HEK293 (cell line): ENCODE data around the gene FAM89B.

Experiments
- CTCF ChIA-PET: fragments of 350-600 bp; formaldehyde crosslinking; extraction: SDS; loops from one replicate; lab custom pipeline; 2021; ENCODE audit warnings: antibody characterized with exemption; lab: Yijun Ruan, JAX
- POLR2A ChIA-PET: fragments of 300-600 bp; formaldehyde crosslinking; extraction: SDS; loops from one replicate; lab custom pipeline; 2020; ENCODE audit warnings: antibody characterized with exemption, inconsistent platforms; lab: Yijun Ruan, JAX
- H3K27ac ChIP-seq: fragments of 200-500 bp; sonication (Bioruptor generic); 2 replicates; pipeline ENCODE4 v1.5.1; 2014; ENCODE audit warnings: low read depth, low read length, control low read depth, inconsistent platforms; ENCODE audit errors: extremely low read depth
- H3K36me3 ChIP-seq, 2 experiments: fragments of 200-500 bp in 1 of 2; sonication (Bioruptor generic) in 1 of 2; 1 replicate in 1 of 2; 2 replicates in 1 of 2; pipeline ENCODE4 v1.5.1; 2014 to 2017; ENCODE audit warnings: inconsistent platforms in 2 of 2, low read length in 2 of 2; ENCODE audit not compliant: control insufficient read depth in 2 of 2, insufficient read depth in 1 of 2
- H3K4me1 ChIP-seq: fragments of 200-500 bp; sonication (Bioruptor generic); 2 replicates; pipeline ENCODE4 v1.5.1; 2014; ENCODE audit warnings: mild to moderate bottlenecking, low read length, inconsistent platforms; ENCODE audit not compliant: control insufficient read depth, insufficient read depth
- H3K4me3 ChIP-seq: 2 replicates; pipeline ENCODE4 v1.5.1; 2011; ENCODE audit warnings: low read depth, mild to moderate bottlenecking, control low read depth, low read length, moderate library complexity
- H3K9me3 ChIP-seq: fragments of 200-500 bp; sonication (Bioruptor generic); 2 replicates; pipeline ENCODE4 v1.5.1; 2014; ENCODE audit warnings: low read depth, low read length, inconsistent platforms; ENCODE audit not compliant: control insufficient read depth, insufficient read depth
- EGR2 ChIP-seq: fragments of 450-650 bp; formaldehyde crosslinking; IDR thresholded peaks from 2 replicates; pipeline ENCODE4 v1.5.1; 2016; ENCODE audit warnings: low read depth, missing biosample characterization, missing genetic modification characterization
- TRIM28 ChIP-seq: IDR thresholded peaks from 2 replicates; pipeline ENCODE4 v1.6.1; 2011; ENCODE audit warnings: low read length, control low read depth, borderline replicate concordance
- WT1 ChIP-seq: fragments of 450-650 bp; formaldehyde crosslinking; IDR thresholded peaks from 2 replicates; pipeline ENCODE4 v1.5.1; 2016; ENCODE audit warnings: missing biosample characterization, missing genetic modification characterization
- ZNF132 ChIP-seq: fragments of 450-650 bp; formaldehyde crosslinking; IDR thresholded peaks from 2 replicates; pipeline ENCODE4 v1.5.1; 2017; ENCODE audit warnings: missing biosample characterization, missing genetic modification characterization, borderline replicate concordance
- ZNF239 ChIP-seq: fragments of 450-650 bp; formaldehyde crosslinking; IDR thresholded peaks from 2 replicates; pipeline ENCODE4 v1.5.1; 2016; ENCODE audit warnings: missing biosample characterization, missing genetic modification characterization
- ZNF24 ChIP-seq: fragments of 450-650 bp; formaldehyde crosslinking; IDR thresholded peaks from 2 replicates; pipeline ENCODE4 v1.5.1; 2016; ENCODE audit warnings: missing biosample characterization, missing genetic modification characterization
- ZNF324 ChIP-seq: fragments of 450-650 bp; formaldehyde crosslinking; IDR thresholded peaks from 2 replicates; pipeline ENCODE4 v1.5.1; 2016; ENCODE audit warnings: missing biosample characterization, missing genetic modification characterization
- ZNF354C ChIP-seq: fragments of 450-650 bp; formaldehyde crosslinking; IDR thresholded peaks from 2 replicates; pipeline ENCODE4 v1.5.1; 2016; ENCODE audit warnings: missing biosample characterization, missing genetic modification characterization, low read depth, borderline replicate concordance
- ZNF404 ChIP-seq: fragments of 450-650 bp; formaldehyde crosslinking; IDR thresholded peaks from 2 replicates; pipeline ENCODE4 v1.5.1; 2017; ENCODE audit warnings: missing biosample characterization, missing genetic modification characterization
- ZNF423 ChIP-seq: fragments of 450-650 bp; formaldehyde crosslinking; IDR thresholded peaks from 2 replicates; pipeline ENCODE4 v1.5.1; 2016; ENCODE audit warnings: missing biosample characterization, missing genetic modification characterization
- ZNF433 ChIP-seq: fragments of 450-650 bp; formaldehyde crosslinking; IDR thresholded peaks from 2 replicates; pipeline ENCODE4 v1.5.1; 2016; ENCODE audit warnings: missing biosample characterization, missing genetic modification characterization, low read depth
- ZNF600 ChIP-seq: fragments of 450-650 bp; formaldehyde crosslinking; IDR thresholded peaks from 2 replicates; pipeline ENCODE4 v1.5.1; 2016; ENCODE audit warnings: missing biosample characterization, missing genetic modification characterization
- ZNF704 ChIP-seq: fragments of 450-650 bp; formaldehyde crosslinking; IDR thresholded peaks from 2 replicates; pipeline ENCODE4 v1.5.1; 2016; ENCODE audit warnings: missing biosample characterization, missing genetic modification characterization
- TF ChIP-seq, protein P1 (sequence below): fragments of 450-650 bp; formaldehyde crosslinking; IDR thresholded peaks from 2 replicates; pipeline ENCODE4 v1.5.1; 2016; ENCODE audit warnings: missing biosample characterization, missing genetic modification characterization
- TF ChIP-seq, protein P2 (sequence below): fragments of 450-650 bp; formaldehyde crosslinking; conservative IDR thresholded peaks from 2 replicates; pipeline ENCODE4 v1.5.1; 2016; ENCODE audit warnings: low read depth, missing biosample characterization, missing genetic modification characterization

Gene FAM89B

GRCh38 chr11:65565624-65566453 lies 6.5 kb upstream of the FAM89B start (continued):
- TF ChIP-seq EGR2 (tag by site-specific recombination) (no peak), ZNF132 (tag by site-specific recombination) (no peak)

DNA sequence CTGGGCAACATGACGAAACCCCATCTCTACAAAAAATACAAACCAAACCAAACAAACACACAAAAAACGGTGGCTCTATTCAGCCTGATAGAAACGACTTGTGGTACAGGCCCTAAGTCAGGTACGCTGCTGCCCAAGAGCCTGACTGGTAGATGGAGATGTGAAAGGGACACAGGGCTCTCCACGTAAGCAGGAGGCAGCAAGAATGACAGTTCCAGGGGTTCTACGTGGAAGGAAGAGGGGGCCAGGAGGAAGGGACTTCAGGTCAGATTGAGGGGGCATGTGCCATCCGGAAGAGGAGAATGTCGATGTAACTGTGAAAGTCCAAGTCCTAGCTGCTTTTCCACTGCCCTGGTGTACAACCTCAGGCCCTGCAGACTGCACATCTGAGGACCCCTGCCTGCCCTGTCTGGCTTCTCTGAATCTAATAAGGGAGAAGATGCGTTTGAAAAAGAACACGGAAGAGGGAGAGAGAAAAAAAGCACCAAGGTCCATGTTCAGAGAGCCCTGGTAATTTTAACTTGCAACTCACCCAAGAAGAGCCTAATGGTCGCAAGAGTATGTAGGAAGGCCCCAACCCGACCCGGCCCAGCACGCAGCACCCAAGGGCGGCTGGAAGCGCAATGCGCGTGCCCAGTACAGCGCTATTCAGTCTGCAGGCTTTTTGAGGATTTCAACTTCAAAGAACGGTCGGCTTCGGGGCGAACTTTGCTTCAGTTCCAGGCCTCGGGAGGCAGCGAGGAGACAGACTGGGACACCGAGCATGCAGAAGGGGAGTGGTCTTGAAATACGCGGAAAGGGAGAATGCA lies 3.0 kb upstream of the FAM89B start:
- Histone ChIP-seq H3K4me1 (peaks cover 16% of the 10 kb centered on the region; the same call in 1 of the 2 replicates), H3K4me3 (peak overlapping the region; percentile 74), H3K27ac (peak overlapping the region; percentile 93)
- POLR2A ChIA-PET, result interaction anchor here (1.1 to 4.2 kb wide), 12 partner anchors 9 to 290 kb away, joined by 3 to 41 read pairs (median 8); partner anchors contain the start of genes CFL1, LTBP3, MALAT1 and MAP3K11
- TF ChIP-seq ZNF404 (tag by site-specific recombination) (no peak), ZNF600 (tag by site-specific recombination) (0 out of 2 replicates have a peak, but pooled peaks have one; percentile 8)
- TF ChIP-seq, protein P1, sequence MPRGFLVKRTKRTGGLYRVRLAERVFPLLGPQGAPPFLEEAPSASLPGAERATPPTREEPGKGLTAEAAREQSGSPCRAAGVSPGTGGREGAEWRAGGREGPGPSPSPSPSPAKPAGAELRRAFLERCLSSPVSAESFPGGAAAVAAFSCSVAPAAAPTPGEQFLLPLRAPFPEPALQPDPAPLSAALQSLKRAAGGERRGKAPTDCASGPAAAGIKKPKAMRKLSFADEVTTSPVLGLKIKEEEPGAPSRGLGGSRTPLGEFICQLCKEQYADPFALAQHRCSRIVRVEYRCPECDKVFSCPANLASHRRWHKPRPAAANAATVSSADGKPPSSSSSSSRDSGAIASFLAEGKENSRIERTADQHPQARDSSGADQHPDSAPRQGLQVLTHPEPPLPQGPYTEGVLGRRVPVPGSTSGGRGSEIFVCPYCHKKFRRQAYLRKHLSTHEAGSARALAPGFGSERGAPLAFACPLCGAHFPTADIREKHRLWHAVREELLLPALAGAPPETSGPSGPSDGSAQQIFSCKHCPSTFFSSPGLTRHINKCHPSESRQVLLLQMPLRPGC (tag by site-specific recombination), result 0 out of 2 replicates have a peak, but pooled peaks have one; percentile 5
- TF ChIP-seq, all 188 proteins: peak for 2
- Histone ChIP-seq H3K9me3 (no peaks in the 10 kb centered on the region), H3K36me3 (peaks cover 0 to 17% of the 10 kb centered on the region in 2 experiments; a peak in 1 of 3 replicates)
- CTCF ChIA-PET, result interaction anchor here (0.6 to 5.6 kb wide), 6 partner anchors 13 to 343 kb away, joined by 3 to 133 read pairs (median 4); no protein-coding TSS in a partner anchor

DNA sequence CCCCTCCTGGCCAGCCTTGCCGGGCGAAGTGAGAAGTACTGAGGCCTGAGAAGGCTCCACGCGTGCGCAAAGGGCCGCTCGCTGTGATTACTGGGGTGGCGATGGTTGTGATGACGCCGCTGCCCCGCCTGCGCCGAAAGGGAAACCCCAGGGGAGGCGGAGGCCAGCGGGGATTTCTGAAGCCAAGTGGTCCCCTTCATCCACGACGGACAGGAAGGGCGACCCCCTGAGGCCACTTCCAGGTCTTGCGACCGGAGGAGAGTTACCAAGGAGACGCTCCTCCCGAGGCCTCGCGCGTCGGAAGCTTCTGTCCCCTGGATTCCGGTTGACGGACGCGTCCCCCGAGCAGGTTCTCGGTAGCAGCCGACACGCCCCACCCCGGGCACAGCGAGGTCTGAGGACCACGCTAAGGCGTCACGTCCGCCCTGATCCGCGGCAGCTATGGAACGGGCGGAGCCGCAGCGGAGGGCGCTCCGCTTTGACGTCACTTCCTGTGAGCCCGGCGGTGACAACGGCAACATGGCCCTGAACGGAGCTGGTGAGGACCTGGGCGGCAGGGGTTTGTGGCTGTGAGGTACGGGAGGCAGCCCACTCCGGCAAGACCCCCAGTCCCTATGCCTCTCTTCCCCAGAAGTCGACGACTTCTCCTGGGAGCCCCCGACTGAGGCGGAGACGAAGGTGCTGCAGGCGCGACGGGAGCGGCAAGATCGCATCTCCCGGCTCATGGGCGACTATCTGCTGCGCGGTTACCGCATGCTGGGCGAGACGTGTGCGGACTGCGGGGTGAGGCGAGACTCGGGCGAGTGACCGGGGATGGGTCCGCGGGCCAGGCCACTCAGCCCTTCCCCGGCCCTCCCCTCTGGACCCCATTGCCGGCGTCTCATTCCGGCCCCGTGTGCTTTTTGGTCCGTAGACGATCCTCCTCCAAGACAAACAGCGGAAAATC lies 2.1 kb upstream of the FAM89B start, which contains the start of gene ZNRD2:
TSS of gene ZNRD2 (plus strand) at position 505 of the 946 bp plus-strand sequence. CDS start at position 520, 15 bp downstream.
- CTCF ChIA-PET, result interaction anchor here (0.6 to 5.6 kb wide), 7 partner anchors 10 to 29 kb away, joined by 3 to 133 read pairs (median 11); partner anchors contain the start of gene LTBP3
- Histone ChIP-seq H3K9me3 (no peaks in the 10 kb centered on the region), H3K36me3 (peaks cover 0 to 22% of the 10 kb centered on the region in 2 experiments; a peak in 1 of 3 replicates), H3K4me1 (peaks cover 16% of the 10 kb centered on the region; the same call in 1 of the 2 replicates), H3K4me3 (peak within 1 kb of the TSS; percentile 74), H3K27ac (peak within 1 kb of the TSS; percentile 93)
- POLR2A ChIA-PET, result interaction anchor here (0.6 to 4.2 kb wide), 16 partner anchors 10 to 289 kb away, joined by 3 to 41 read pairs (median 6); partner anchors contain the start of genes CFL1, KCNK7, LTBP3 and MALAT1
- TF ChIP-seq ZNF239 (tag by site-specific recombination) (no peak), ZNF24 (tag by site-specific recombination) (peak; percentile 41; the same call in 1 of the 2 replicates), TRIM28 (peak; percentile 82), ZNF423 (tag by site-specific recombination) (peak; percentile 98), WT1 (tag by site-specific recombination) (peak; percentile 54; the same call in 1 of the 2 replicates), ZNF704 (tag by site-specific recombination) (no peak), ZNF324 (tag by site-specific recombination) (0 out of 2 replicates have a peak, but pooled peaks have one; percentile 32), ZNF433 (no peak), ZNF354C (tag by site-specific recombination) (no peak)
- TF ChIP-seq, protein P1 (tag by site-specific recombination), result 0 out of 2 replicates have a peak, but pooled peaks have one; percentile 6
- TF ChIP-seq, protein P2, sequence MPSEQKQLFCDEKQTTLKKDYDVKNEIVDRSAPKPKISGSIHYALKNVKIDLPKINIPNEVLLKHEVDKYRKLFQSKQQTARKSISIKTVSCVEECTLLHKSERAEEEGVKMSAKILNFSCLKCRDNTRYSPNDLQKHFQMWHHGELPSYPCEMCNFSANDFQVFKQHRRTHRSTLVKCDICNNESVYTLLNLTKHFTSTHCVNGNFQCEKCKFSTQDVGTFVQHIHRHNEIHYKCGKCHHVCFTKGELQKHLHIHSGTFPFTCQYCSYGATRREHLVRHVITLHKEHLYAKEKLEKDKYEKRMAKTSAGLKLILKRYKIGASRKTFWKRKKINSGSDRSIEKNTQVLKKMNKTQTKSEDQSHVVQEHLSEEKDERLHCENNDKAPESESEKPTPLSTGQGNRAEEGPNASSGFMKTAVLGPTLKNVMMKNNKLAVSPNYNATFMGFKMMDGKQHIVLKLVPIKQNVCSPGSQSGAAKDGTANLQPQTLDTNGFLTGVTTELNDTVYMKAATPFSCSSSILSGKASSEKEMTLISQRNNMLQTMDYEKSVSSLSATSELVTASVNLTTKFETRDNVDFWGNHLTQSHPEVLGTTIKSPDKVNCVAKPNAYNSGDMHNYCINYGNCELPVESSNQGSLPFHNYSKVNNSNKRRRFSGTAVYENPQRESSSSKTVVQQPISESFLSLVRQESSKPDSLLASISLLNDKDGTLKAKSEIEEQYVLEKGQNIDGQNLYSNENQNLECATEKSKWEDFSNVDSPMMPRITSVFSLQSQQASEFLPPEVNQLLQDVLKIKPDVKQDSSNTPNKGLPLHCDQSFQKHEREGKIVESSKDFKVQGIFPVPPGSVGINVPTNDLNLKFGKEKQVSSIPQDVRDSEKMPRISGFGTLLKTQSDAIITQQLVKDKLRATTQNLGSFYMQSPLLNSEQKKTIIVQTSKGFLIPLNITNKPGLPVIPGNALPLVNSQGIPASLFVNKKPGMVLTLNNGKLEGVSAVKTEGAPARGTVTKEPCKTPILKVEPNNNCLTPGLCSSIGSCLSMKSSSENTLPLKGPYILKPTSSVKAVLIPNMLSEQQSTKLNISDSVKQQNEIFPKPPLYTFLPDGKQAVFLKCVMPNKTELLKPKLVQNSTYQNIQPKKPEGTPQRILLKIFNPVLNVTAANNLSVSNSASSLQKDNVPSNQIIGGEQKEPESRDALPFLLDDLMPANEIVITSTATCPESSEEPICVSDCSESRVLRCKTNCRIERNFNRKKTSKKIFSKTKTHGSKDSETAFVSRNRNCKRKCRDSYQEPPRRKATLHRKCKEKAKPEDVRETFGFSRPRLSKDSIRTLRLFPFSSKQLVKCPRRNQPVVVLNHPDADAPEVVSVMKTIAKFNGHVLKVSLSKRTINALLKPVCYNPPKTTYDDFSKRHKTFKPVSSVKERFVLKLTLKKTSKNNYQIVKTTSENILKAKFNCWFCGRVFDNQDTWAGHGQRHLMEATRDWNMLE (tag by site-specific recombination), result peak; percentile 57; the same call in 1 of the 2 replicates
